Right lung (tissue), 5 donors: Measurements from ENCODE around the gene COX11. TPM values are rescaled to one million over a fixed set of nuclear protein-coding genes. Genes with fewer than 3 reads are reported as not detected.
A peak's percentile ranks its signal among the peaks of the same experiment; 100 is the strongest.

Experiments used
- DNase-seq, 2 donors: peaks; one replicate each; pipeline ENCODE4 v3.0.0-alpha.2; 2013
- polyA plus RNA-seq, 5 donors: library from polyadenylated mRNA; unstranded; fragments of 120-200 nt; gene quantifications; one replicate each; pipeline versions ENCODE4 v1.2.1 to v1.2.3, GENCODE V29; 2013; ENCODE audit warnings: inconsistent platforms in 1 of 5, low replicate concordance in 1 of 5; ENCODE audit not compliant: insufficient read length in 5 of 5, insufficient read depth in 1 of 5

The COX11 gene
- polyA plus RNA-seq, 5 donors: 71.5 to 107 (median 78.3) TPM

DNA sequence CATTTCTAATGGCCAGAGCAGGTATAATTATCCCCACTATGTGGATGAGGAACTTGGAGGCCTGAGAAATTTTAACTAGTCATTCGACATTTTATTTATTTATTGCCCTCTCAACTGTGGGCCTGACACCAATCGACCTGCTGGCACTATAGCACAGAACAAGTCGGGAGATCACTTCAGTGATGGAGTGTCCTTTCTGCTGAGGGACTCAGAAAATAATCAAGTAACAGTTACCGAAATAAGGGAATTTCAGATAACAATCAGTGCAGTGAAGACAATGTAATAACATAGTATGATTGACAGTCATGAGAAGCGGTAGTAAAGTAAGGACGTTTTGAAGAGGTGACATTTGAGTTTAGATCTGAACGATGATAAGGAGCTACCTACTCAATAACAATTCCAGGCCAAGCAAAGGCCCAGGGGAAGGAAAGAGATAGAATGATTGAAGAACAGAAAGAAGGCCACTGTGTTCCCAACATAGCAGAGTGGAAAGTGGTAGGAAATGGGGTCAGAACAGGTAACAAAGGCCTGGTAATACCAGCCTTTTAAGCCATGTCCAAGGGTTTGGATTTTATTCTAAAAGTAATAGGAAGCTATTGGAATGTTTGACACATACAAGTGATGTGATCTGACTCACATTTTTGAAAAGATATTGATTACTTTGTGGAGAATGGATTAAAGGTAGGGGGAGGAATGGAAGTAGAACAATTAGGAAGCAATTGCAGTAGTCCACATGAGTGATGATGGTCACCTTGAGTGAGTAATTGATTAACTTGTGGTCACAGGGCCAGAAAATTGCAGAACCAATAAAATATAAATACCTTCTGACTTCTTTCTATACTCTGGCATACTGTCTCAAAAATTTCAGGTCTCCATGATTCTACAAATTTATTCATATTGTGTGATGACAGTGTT, 1.5 kb upstream of the COX11 start:
- no peak for DNase-seq

- DNase-seq: no peak
These were observed 506 bp upstream of the COX11 start for GRCh38 chr17:54968988-54969332.

- DNase-seq: peak; percentile 23 to 24
These were observed 713 bp downstream of the COX11 start for GRCh38 chr17:54967621-54968261.

- no peak for DNase-seq
These were observed 11.7 kb downstream of the COX11 start for GRCh38 chr17:54956791-54957190.

DNA sequence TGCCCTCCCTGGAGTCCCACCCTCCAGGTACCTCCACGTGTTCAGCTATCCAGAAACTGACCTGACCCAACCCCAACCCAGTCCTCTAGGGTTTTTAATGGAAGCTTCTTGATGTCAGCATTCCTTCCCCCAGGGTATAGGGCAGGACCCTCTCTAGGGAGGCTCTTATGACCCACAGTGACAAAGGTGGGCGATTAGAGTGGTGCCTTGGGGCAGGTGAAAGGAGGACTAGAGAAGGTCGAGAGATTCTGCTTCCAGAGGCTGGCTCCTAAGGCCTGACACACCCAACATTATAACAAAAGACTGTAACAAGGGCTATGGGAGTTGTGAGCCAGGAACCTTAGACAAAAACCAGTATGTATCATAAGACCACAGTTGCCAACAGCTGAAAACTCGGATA, 17.2 kb downstream of the COX11 start:
- no peak for DNase-seq

- no peak for DNase-seq
These were observed 18.3 kb downstream of the COX11 start for GRCh38 chr17:54950116-54950515.

DNA sequence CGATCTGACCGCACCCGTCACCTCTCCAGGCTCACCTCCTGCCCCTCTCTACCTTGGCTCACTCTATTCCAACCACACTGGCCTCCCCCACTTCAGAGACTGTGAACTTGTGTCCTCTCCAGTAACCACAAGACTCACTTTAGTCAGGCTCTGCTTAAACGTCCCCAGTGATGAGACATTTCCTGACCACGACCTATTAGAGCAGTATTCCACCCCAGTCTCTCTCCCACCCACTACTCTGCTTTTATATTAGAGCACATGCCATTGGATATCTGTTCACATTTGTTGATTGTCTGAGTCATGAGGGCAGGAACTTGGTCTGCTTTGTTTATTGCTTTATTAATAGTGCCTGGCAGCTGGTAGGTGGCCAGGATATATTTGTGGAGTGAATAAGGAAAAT, 20.1 kb downstream of the COX11 start:
- DNase-seq: no peak

- no peak for DNase-seq
These were observed 21.1 kb downstream of the COX11 start for GRCh38 chr17:54947396-54947795.

DNA sequence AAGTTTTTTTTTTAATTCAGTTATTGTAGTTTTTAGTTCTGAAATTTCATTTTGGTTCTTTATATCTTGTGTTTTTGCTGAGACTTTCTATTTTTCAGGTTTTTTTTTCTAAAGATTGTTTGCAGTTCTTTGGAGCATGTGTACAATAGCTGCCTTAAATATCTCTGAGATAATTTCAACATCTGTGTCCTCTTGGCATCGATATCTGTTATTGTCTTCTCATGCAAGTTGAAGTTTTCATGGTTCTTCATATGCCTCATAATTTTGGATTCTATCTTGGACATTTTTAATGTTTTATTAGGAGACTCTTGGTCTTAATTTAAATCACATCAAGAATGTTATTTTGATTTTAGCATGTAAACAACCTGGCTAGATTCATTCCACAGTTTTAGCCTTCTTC, 22.8 kb downstream of the COX11 start:
- no peak for DNase-seq

DNA sequence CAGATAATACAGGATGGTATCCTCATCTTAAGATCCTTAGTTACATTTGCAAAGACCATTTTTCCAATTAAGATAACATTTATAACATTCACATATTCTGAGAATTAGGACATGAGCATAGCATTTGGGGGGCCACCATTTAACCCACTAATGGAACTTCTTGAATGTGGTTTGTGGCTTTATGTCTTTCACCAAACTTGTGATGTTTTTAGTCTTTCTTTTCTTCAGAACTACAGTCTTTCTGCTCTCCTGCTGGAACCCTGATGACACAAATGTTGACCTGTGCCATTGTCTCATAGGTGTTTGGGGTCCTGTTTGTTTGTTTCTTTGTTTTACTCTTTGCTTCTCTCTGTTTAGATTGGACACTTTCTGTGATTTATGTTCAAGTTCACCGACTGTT, 23.2 kb downstream of the COX11 start:
- no peak for DNase-seq

GRCh38 chr17:54944796-54945195, 23.7 kb downstream of the COX11 start:
- no peak for DNase-seq

- DNase-seq: no peak
These were observed 27.2 kb downstream of the COX11 start for GRCh38 chr17:54941285-54941684.

DNA sequence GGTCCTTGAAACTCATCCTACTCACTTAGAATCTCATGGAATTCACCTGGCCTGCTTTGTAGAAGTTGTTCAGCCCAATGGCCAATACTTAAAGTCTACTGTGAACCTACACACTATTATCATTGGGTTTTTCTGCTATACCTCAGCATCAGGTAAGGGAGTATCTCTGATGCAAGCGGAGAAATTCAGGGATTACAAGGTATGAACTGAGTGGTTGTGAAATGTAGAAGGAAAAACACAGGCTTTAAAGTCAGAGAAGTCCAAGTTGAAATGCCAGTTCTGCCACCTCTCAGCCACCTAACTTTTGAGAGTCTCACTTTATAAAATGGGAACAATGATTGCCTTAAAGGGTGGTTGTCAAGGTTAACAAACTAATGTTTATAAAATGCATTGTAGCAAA, 31.0 kb downstream of the COX11 start:
- no peak for DNase-seq

DNA sequence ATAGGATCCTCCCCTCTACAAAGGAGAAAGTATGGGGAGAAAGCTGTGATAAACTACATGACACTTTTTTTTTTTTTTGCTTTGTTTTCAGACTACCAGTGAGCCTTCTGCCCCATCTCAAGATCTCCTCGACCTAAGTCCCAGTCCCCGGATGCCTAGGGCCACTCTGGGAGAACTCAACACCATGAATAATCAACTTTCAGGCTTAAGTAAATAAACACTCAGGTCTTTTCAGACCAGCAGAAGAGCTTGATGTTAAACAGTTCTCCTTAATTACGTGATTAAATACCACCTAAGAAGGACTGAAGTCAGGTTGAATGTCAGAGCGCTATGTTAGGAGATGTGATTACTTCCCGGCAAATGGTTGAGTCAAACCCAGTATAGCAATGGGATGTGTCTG, 31.4 kb downstream of the COX11 start:
- no peak for DNase-seq

GRCh38 chr17:54935471-54935870, 33.0 kb downstream of the COX11 start:
- no peak for DNase-seq

DNA sequence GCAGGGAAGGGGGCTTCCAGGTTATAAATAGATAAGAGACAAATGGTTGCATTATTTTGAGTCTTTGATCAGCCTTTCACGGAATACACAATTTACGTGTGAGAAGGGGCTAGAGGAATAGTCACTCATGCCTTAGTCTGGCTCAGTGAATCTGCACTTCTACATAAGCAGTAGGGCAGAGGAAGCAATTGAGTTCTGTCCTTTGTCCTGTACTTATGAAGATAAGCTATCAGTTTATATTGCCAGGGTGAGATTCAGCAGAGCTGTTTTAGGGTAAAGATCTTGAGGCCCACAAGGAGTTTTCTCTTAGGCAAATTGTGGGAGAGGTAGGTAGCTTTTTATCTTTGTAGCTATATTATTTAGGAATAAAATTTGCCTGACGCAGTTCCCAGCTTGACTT, 34.5 kb downstream of the COX11 start:
- no peak for DNase-seq

DNA sequence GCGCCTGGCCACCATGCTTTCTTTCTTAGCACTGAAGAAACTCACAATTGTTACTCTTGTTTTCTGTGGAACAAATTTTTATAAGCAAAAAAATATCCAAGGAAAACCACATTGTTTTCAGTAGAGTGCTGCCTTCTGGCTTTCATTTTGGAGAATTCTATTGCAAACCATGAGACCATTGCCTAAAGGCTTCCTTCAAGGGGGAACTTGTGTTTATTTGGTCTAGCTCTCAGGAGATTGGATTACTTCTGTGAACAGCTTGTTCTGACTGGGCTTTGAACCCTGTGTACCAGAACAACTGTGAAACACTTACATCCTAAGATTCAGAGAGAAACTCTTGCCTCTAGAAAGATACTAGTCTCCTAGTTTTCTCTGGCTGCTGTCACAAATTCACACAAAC, 35.7 kb downstream of the COX11 start:
- DNase-seq: no peak

DNA sequence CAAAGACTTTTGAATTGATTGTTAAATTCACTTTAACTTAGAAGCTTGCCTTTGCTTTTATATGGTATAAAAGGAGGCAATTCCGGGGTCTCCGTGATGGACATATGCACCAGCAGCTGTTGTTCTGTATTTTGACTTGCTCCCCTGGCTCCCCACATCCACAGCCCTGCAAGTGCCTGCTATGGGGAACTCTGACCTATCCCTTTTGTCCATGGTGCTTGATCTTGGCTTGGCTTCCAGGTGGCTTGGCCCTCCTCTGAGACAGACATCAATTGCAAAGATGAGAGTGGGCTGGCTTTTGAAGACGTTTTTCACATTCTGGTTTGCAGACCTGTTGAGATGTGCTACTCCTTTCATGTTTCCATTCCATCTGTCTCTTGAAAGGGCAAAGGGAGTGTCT, 40.9 kb downstream of the COX11 start:
- no peak for DNase-seq

DNA sequence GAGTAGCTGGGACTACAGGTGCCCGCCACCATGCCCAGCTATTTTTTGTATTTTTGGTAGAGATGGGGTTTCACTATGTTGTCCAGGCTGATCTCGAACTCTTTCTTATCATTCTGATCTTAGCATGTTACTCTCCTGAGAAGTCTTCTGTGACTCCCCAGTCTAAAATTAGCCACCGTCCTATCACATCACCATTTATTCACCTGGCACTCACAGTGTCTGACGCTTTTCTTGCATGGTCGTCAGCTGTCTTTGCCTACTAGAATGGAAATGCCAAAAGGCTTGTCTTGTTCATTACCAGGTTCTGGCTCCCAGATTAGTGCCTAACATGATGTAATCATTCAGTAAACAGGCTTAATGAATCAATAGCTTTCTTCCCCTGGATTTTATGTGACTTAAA, 44.0 kb downstream of the COX11 start:
- DNase-seq: no peak

GRCh38 chr17:54920819-54921218, 47.6 kb downstream of the COX11 start:
- DNase-seq: no peak

- no peak for DNase-seq
These were observed 49.0 kb downstream of the COX11 start for GRCh38 chr17:54919425-54919824.

GRCh38 chr17:54916721-54917120, 51.7 kb downstream of the COX11 start:
- no peak for DNase-seq
